DOHH2 (cell line): Measurements from ENCODE around the gene MAP2K5.

Experiments
- H3F3A ChIP-seq: fragments of 200-600 bp; sonication (generic), shearing (Covaris generic); 2 replicates; pipeline ENCODE4 v1.6.0; 2016; ENCODE audit warnings: antibody characterized with exemption, mild to moderate bottlenecking; ENCODE audit not compliant: control insufficient read depth, insufficient read depth
- H3K27ac ChIP-seq: fragments of 200-600 bp; sonication (generic); 2 replicates; pipeline ENCODE4 v1.5.1; 2014; ENCODE audit warnings: low read depth, mild to moderate bottlenecking, low read length, moderate library complexity
- H3K27me3 ChIP-seq: fragments of 200-600 bp; sonication (generic); 2 replicates; pipeline ENCODE4 v1.6.1; 2014; ENCODE audit warnings: mild to moderate bottlenecking, low read length, mixed read lengths; ENCODE audit not compliant: control insufficient read depth
- H3K36me3 ChIP-seq: fragments of 200-600 bp; sonication (generic); 2 replicates; pipeline ENCODE4 v1.6.1; 2014; ENCODE audit warnings: mild to moderate bottlenecking, low read length, moderate library complexity, mixed read lengths; ENCODE audit not compliant: control insufficient read depth
- H3K4me1 ChIP-seq: fragments of 200-600 bp; sonication (generic); 2 replicates; pipeline ENCODE4 v1.6.1; 2014; ENCODE audit warnings: mild to moderate bottlenecking, low read length, mixed read lengths; ENCODE audit not compliant: control insufficient read depth
- H3K4me2 ChIP-seq: fragments of 200-600 bp; sonication (generic); 2 replicates; pipeline ENCODE4 v1.6.0; 2014; ENCODE audit warnings: mild to moderate bottlenecking, low read length, moderate library complexity
- H3K4me3 ChIP-seq: fragments of 200-600 bp; sonication (generic); 2 replicates; pipeline ENCODE4 v1.5.1; 2014; ENCODE audit warnings: mild to moderate bottlenecking, low read length, mixed read lengths
- H3K79me2 ChIP-seq: fragments of 200-600 bp; sonication (generic); 2 replicates; pipeline ENCODE4 v1.6.1; 2014; ENCODE audit warnings: mild to moderate bottlenecking, low read length, mixed read lengths; ENCODE audit not compliant: control insufficient read depth
- H3K9me2 ChIP-seq: fragments of 200-600 bp; sonication (generic); replicated peaks from 2 replicates; pipeline ENCODE4 v1.6.1; 2014; ENCODE audit warnings: mild to moderate bottlenecking, low read length, mixed read lengths; ENCODE audit not compliant: control insufficient read depth
- H3K9me3 ChIP-seq: fragments of 200-600 bp; sonication (generic); 2 replicates; pipeline ENCODE4 v1.6.1; 2014; ENCODE audit warnings: antibody characterized with exemption, low read length, mixed read lengths; ENCODE audit not compliant: control insufficient read depth, insufficient read depth
- H4K20me1 ChIP-seq: fragments of 200-600 bp; sonication (generic); 2 replicates; pipeline ENCODE4 v1.6.0; 2014; ENCODE audit warnings: low read depth, mild to moderate bottlenecking, antibody characterized with exemption, low read length, moderate library complexity; ENCODE audit not compliant: control insufficient read depth, insufficient read depth
- EZH2phosphoT487 ChIP-seq: fragments of 200-600 bp; sonication (generic); IDR thresholded peaks from 2 replicates; pipeline ENCODE4 v1.6.1; 2017; ENCODE audit warnings: borderline replicate concordance, mild to moderate bottlenecking, antibody characterized with exemption, low read length, moderate library complexity, mixed read lengths
- TF ChIP-seq, protein P1 (sequence below): fragments of 200-600 bp; sonication (generic); IDR thresholded peaks from one replicate; pipeline ENCODE4 v1.5.1; 2014; ENCODE audit warnings: antibody characterized with exemption, mild to moderate bottlenecking, low read depth, low read length; ENCODE audit not compliant: poor library complexity, severe bottlenecking

MAP2K5 gene

DNA sequence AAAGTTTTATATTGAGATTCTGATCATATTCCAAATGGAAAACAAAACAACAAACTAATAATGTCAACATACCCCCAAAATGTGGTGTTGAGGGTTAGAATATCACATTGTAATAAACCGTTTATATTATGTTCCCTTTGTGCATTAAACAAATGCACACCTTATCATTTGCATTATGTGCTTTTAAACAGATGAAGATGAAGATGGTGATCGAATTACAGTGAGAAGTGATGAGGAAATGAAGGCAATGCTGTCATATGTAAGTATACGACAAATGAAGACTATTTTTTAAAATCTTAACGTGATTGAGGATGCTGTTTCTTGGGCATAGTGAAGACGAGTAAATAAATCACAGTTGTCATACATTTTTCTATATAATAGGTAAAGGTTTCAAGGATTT, 20.6 kb downstream of the MAP2K5 start:
- Histone ChIP-seq H3K9me3 (peaks cover 13% of the 10 kb centered on the region), H3F3A (peaks cover 4% of the 10 kb centered on the region; the same call in 1 of the 2 replicates), H4K20me1 (no peaks in the 10 kb centered on the region), H3K4me2 (peak overlapping the region; percentile 49), H3K36me3 (peaks cover 23% of the 10 kb centered on the region), H3K4me3 (peak overlapping the region; percentile 26), H3K79me2 (peaks cover 1% of the 10 kb centered on the region), H3K27ac (peak overlapping the region; percentile 54), H3K4me1 (peaks cover 72% of the 10 kb centered on the region), H3K27me3 (no peaks in the 10 kb centered on the region), H3K9me2 (no peaks in the 10 kb centered on the region)
- TF ChIP-seq, protein P1, sequence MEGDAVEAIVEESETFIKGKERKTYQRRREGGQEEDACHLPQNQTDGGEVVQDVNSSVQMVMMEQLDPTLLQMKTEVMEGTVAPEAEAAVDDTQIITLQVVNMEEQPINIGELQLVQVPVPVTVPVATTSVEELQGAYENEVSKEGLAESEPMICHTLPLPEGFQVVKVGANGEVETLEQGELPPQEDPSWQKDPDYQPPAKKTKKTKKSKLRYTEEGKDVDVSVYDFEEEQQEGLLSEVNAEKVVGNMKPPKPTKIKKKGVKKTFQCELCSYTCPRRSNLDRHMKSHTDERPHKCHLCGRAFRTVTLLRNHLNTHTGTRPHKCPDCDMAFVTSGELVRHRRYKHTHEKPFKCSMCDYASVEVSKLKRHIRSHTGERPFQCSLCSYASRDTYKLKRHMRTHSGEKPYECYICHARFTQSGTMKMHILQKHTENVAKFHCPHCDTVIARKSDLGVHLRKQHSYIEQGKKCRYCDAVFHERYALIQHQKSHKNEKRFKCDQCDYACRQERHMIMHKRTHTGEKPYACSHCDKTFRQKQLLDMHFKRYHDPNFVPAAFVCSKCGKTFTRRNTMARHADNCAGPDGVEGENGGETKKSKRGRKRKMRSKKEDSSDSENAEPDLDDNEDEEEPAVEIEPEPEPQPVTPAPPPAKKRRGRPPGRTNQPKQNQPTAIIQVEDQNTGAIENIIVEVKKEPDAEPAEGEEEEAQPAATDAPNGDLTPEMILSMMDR, result no peak
- TF ChIP-seq EZH2phosphoT487, result no peak

DNA sequence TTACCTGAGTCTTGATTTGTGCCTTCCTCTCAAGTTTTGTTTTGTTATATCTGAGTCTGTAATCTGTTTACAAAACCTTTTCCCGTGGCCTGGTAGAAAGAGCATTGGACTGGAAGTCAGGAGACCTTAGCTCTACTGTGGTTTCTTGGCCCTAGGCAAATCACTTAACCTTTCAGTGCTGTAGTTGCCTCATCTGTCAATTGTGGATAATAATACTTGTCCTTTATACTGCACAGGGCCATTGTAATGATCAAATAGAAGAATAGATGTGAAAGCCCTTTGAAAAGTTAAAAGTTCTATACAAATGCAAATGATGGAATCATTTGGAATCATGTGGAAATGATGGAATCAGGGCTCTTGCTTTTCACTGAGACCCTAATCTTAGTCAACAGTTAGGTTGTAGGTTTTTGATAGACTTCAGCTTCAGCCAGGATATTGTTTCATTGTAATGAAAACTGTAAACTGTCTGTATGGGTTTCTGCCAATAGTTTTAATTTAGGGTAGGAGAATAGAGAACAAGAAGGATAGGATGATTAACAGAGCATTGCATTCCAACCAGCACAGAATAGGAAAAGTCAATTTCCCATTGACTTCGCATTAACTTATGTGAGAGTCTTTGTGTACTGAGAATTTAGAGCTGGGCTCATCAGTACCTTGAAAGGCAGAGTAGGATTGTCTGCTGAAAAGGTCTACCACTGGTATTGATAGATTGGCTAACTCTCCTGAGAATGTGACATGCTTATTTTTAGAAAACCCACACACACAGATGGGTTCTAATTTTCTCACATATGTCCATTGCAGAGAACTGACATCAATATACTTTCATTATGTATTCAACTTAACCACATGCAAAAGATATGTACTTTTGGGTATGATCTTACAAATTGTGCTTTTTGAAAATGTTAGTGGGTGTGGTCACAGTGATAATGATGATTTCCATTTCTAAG, 21.8 kb downstream of the MAP2K5 start:
- peaks cover 15% of the 10 kb centered on the region for H3K36me3 ChIP-seq
- peaks cover 6% of the 10 kb centered on the region; the same call in 1 of the 2 replicates for H3K9me3 ChIP-seq
- H3K79me2 ChIP-seq, result no peaks in the 10 kb centered on the region; the same call in 1 of the 2 replicates
- no peak for TF ChIP-seq EZH2phosphoT487
- TF ChIP-seq, protein P1, result no peak
- peak overlapping the region; percentile 49 for H3K4me2 ChIP-seq
- peaks cover 65% of the 10 kb centered on the region for H3K4me1 ChIP-seq
- H3K27me3 ChIP-seq, result no peaks in the 10 kb centered on the region
- H3F3A ChIP-seq, result peaks cover 4% of the 10 kb centered on the region; the same call in 1 of the 2 replicates
- H4K20me1 ChIP-seq, result no peaks in the 10 kb centered on the region
- H3K27ac ChIP-seq, result peak overlapping the region; percentile 51
- H3K4me3 ChIP-seq, result peak overlapping the region; percentile 33
- no peaks in the 10 kb centered on the region for H3K9me2 ChIP-seq

DNA sequence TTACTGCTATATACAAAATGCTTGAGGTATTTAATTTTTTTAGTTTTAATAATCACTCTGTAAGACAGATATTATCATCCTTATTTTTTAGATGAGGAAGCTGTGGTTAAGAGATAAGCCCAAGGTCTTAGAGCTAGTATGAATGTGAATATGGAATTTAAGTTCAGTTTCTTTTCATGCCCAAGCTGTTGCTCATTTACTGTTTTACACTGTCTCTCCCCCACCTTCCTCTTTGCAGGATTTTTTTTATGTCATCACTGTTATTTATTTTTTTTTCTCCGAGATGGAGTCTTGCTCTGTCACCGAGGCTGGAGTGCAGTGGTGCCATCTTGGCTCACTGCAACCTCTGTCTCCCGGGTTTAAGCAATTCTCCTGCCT, 22.5 kb downstream of the MAP2K5 start:
- TF ChIP-seq EZH2phosphoT487, result no peak
- TF ChIP-seq, protein P1, result no peak
- Histone ChIP-seq H3F3A (peaks cover 4% of the 10 kb centered on the region; the same call in 1 of the 2 replicates), H3K4me1 (peaks cover 65% of the 10 kb centered on the region), H3K27me3 (no peaks in the 10 kb centered on the region), H3K79me2 (no peaks in the 10 kb centered on the region; the same call in 1 of the 2 replicates), H3K4me2 (peak overlapping the region; percentile 49), H4K20me1 (no peaks in the 10 kb centered on the region), H3K36me3 (peaks cover 10% of the 10 kb centered on the region), H3K9me2 (no peaks in the 10 kb centered on the region), H3K27ac (peak overlapping the region; percentile 51; the same call in 1 of the 2 replicates), H3K9me3 (peaks cover 6% of the 10 kb centered on the region; the same call in 1 of the 2 replicates), H3K4me3 (peak overlapping the region; percentile 33; the same call in 1 of the 2 replicates)
